WTC11 (cell line): Measurements from ENCODE around the gene ZNF689. TPM values are rescaled to one million over a fixed set of nuclear protein-coding genes. Genes with fewer than 3 reads are reported as not detected.

ENCODE experiments used
- CREM ChIP-seq: sonication (generic); formaldehyde crosslinking; IDR thresholded peaks from 2 replicates; pipeline ENCODE4 v1.8.1; 2022; ENCODE audit warnings: mild to moderate bottlenecking, missing genetic modification reagents, moderate library complexity
- ELF4 ChIP-seq: sonication (generic); formaldehyde crosslinking; IDR thresholded peaks from 2 replicates; pipeline ENCODE4 v1.8.1; 2022; ENCODE audit warnings: low read depth, mild to moderate bottlenecking, moderate library complexity, missing genetic modification reagents
- ESRRA ChIP-seq: sonication (generic); formaldehyde crosslinking; IDR thresholded peaks from 2 replicates; pipeline ENCODE4 v1.8.1; 2022; ENCODE audit warnings: mild to moderate bottlenecking, missing genetic modification reagents, borderline replicate concordance
- ETV6 ChIP-seq: sonication (generic); formaldehyde crosslinking; IDR thresholded peaks from 2 replicates; pipeline ENCODE4 v1.8.1; 2022; ENCODE audit warnings: mild to moderate bottlenecking, missing genetic modification reagents
- FOXK1 ChIP-seq: sonication (generic); formaldehyde crosslinking; IDR thresholded peaks from 2 replicates; pipeline ENCODE4 v1.8.0; 2022; ENCODE audit warnings: mild to moderate bottlenecking, moderate library complexity, missing genetic modification reagents
- FOXP1 ChIP-seq: sonication (generic); formaldehyde crosslinking; IDR thresholded peaks from 2 replicates; pipeline ENCODE4 v1.8.0; 2022; ENCODE audit warnings: missing genetic modification reagents, mild to moderate bottlenecking, moderate library complexity, borderline replicate concordance
- GTF2I ChIP-seq: fragments of 250-450 bp; sonication (Bioruptor Pico); conservative IDR thresholded peaks from 2 replicates; pipeline ENCODE4 v1.4.0; 2021; ENCODE audit warnings: mild to moderate bottlenecking
- JUN ChIP-seq: sonication (generic); formaldehyde crosslinking; IDR thresholded peaks from 2 replicates; pipeline ENCODE4 v1.8.0; 2023; ENCODE audit warnings: mild to moderate bottlenecking, missing genetic modification reagents
- MYBL2 ChIP-seq: sonication (generic); formaldehyde crosslinking; IDR thresholded peaks from 2 replicates; pipeline ENCODE4 v1.8.1; 2023; ENCODE audit warnings: mild to moderate bottlenecking, moderate library complexity, missing genetic modification reagents
- OVOL2 ChIP-seq: fragments of 250-450 bp; sonication (Bioruptor Pico); IDR thresholded peaks from 2 replicates; pipeline ENCODE4 v1.9.0; 2021; ENCODE audit warnings: mild to moderate bottlenecking, borderline replicate concordance
- SOX15 ChIP-seq: fragments of 250-450 bp; sonication (Bioruptor Pico); IDR thresholded peaks from 2 replicates; pipeline ENCODE4 v1.9.0; 2021; ENCODE audit warnings: mild to moderate bottlenecking
- SP1 ChIP-seq: sonication (generic); formaldehyde crosslinking; conservative IDR thresholded peaks from 2 replicates; pipeline ENCODE4 v1.8.1; 2022; ENCODE audit warnings: missing genetic modification reagents
- TP53 ChIP-seq: sonication (generic); formaldehyde crosslinking; IDR thresholded peaks from 2 replicates; pipeline ENCODE4 v1.8.1; 2023; ENCODE audit warnings: mild to moderate bottlenecking, missing genetic modification reagents
- ZNF232 ChIP-seq: sonication (generic); formaldehyde crosslinking; IDR thresholded peaks from 2 replicates; pipeline ENCODE4 v1.8.0; 2022; ENCODE audit warnings: mild to moderate bottlenecking, missing genetic modification reagents
- total RNA-seq: library from RNA; stranded (reverse); gene quantifications from 3 replicates; pipeline ENCODE4 v1.2.3, GENCODE V29; 2021
- TF ChIP-seq, protein P1 (sequence below): sonication (generic); formaldehyde crosslinking; IDR thresholded peaks from 2 replicates; pipeline ENCODE4 v1.8.1; 2023; ENCODE audit warnings: mild to moderate bottlenecking, missing genetic modification reagents
- TF ChIP-seq, protein P2 (sequence below): sonication (generic); formaldehyde crosslinking; IDR thresholded peaks from 2 replicates; pipeline ENCODE4 v1.8.1; 2022; ENCODE audit warnings: mild to moderate bottlenecking, missing genetic modification reagents, moderate library complexity, borderline replicate concordance
- TF ChIP-seq, protein P3 (sequence below): sonication (generic); formaldehyde crosslinking; IDR thresholded peaks from 2 replicates; pipeline ENCODE4 v1.8.0; 2023; ENCODE audit warnings: mild to moderate bottlenecking, missing genetic modification reagents
- TF ChIP-seq, protein P4 (sequence below): fragments of 250-450 bp; sonication (Bioruptor Pico); conservative IDR thresholded peaks from 2 replicates; pipeline ENCODE4 v1.9.0; 2021; ENCODE audit warnings: mild to moderate bottlenecking
- TF ChIP-seq, protein P5 (sequence below): sonication (generic); formaldehyde crosslinking; IDR thresholded peaks from 2 replicates; pipeline ENCODE4 v1.8.0; 2022; ENCODE audit warnings: mild to moderate bottlenecking, missing genetic modification reagents
- TF ChIP-seq, protein P6 (sequence below): sonication (generic); formaldehyde crosslinking; conservative IDR thresholded peaks from 2 replicates; pipeline ENCODE4 v1.8.1; 2022; ENCODE audit warnings: mild to moderate bottlenecking, missing genetic modification reagents
- TF ChIP-seq, protein P7 (sequence below): sonication (generic); formaldehyde crosslinking; IDR thresholded peaks from 2 replicates; pipeline ENCODE4 v1.8.0; 2022; ENCODE audit warnings: mild to moderate bottlenecking, missing genetic modification reagents
- TF ChIP-seq, protein P8 (sequence below): sonication (generic); formaldehyde crosslinking; IDR thresholded peaks from 2 replicates; pipeline ENCODE4 v1.8.0; 2023; ENCODE audit warnings: missing genetic modification reagents, mild to moderate bottlenecking, borderline replicate concordance

Gene ZNF689
- total RNA-seq, 1 experiment from 2014 or later: 13.2 TPM

DNA sequence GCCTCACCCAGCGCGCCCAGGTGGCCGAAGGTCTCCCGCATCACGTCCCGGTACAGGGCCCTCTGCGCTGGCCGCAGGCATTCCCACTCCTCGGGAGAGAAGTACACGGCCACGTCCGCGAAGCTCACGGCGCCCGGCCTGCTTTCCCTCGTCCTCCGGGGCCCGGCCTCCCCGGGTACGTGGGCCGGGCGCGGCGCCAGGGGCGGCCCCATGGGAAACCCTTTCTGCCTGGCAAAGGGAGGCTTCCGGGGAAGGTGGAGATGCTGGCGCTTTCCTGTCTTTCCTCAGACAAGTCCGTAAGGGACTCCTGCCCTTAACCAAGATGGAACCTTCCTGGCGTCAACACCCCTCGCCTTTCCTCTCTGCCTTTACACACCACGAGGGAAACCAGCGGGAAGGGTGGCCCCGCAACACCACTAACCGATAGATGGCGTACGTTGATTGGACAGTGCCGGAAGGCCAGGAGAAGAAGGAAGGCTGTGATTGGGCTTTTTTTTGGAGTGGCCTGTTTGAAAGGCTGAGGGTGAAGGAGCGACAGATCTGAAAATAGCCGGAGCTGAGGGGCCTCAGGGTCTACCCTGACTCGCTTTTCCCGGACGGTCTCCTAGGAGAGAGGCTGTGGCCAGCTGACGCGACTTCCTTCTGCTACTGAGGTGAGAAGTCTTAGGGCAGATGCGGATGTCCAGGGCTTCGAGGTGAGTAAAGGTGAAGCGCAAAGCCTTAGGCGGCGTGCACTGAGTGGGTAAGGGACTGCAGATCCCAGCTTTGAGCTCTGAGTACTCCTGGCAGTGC, 24.6 kb downstream of the ZNF689 start, which contains the start of gene ZNF785 (continued):
- TF ChIP-seq CREM (peak; percentile 88), ESRRA (CRISPR knock-in tag) (0 out of 2 replicates have a peak, but pooled peaks have one; percentile 28), TP53 (CRISPR knock-in tag) (peak; percentile 75; the same call in 1 of the 2 replicates), ZNF232 (CRISPR knock-in tag) (peak; percentile 96), JUN (CRISPR knock-in tag) (peak; percentile 82; the same call in 1 of the 2 replicates), MYBL2 (CRISPR knock-in tag) (peak; percentile 98), FOXK1 (CRISPR knock-in tag) (peak; percentile 98), FOXP1 (CRISPR knock-in tag) (peak; percentile 84; the same call in 1 of the 2 replicates), SOX15 (CRISPR knock-in tag) (no peak), SP1 (CRISPR knock-in tag) (peak; percentile 87), OVOL2 (no peak), ELF4 (CRISPR knock-in tag) (0 out of 2 replicates have a peak, but pooled peaks have one; percentile 54), GTF2I (no peak), ETV6 (CRISPR knock-in tag) (peak; percentile 94)
- TF ChIP-seq, protein P1, sequence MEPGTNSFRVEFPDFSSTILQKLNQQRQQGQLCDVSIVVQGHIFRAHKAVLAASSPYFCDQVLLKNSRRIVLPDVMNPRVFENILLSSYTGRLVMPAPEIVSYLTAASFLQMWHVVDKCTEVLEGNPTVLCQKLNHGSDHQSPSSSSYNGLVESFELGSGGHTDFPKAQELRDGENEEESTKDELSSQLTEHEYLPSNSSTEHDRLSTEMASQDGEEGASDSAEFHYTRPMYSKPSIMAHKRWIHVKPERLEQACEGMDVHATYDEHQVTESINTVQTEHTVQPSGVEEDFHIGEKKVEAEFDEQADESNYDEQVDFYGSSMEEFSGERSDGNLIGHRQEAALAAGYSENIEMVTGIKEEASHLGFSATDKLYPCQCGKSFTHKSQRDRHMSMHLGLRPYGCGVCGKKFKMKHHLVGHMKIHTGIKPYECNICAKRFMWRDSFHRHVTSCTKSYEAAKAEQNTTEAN: peak; percentile 89
- TF ChIP-seq, protein P2, sequence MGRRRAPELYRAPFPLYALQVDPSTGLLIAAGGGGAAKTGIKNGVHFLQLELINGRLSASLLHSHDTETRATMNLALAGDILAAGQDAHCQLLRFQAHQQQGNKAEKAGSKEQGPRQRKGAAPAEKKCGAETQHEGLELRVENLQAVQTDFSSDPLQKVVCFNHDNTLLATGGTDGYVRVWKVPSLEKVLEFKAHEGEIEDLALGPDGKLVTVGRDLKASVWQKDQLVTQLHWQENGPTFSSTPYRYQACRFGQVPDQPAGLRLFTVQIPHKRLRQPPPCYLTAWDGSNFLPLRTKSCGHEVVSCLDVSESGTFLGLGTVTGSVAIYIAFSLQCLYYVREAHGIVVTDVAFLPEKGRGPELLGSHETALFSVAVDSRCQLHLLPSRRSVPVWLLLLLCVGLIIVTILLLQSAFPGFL: no peak
- TF ChIP-seq, protein P3, sequence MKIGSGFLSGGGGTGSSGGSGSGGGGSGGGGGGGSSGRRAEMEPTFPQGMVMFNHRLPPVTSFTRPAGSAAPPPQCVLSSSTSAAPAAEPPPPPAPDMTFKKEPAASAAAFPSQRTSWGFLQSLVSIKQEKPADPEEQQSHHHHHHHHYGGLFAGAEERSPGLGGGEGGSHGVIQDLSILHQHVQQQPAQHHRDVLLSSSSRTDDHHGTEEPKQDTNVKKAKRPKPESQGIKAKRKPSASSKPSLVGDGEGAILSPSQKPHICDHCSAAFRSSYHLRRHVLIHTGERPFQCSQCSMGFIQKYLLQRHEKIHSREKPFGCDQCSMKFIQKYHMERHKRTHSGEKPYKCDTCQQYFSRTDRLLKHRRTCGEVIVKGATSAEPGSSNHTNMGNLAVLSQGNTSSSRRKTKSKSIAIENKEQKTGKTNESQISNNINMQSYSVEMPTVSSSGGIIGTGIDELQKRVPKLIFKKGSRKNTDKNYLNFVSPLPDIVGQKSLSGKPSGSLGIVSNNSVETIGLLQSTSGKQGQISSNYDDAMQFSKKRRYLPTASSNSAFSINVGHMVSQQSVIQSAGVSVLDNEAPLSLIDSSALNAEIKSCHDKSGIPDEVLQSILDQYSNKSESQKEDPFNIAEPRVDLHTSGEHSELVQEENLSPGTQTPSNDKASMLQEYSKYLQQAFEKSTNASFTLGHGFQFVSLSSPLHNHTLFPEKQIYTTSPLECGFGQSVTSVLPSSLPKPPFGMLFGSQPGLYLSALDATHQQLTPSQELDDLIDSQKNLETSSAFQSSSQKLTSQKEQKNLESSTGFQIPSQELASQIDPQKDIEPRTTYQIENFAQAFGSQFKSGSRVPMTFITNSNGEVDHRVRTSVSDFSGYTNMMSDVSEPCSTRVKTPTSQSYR (CRISPR knock-in tag): peak; percentile 84; the same call in 1 of the 2 replicates
- TF ChIP-seq, protein P4, sequence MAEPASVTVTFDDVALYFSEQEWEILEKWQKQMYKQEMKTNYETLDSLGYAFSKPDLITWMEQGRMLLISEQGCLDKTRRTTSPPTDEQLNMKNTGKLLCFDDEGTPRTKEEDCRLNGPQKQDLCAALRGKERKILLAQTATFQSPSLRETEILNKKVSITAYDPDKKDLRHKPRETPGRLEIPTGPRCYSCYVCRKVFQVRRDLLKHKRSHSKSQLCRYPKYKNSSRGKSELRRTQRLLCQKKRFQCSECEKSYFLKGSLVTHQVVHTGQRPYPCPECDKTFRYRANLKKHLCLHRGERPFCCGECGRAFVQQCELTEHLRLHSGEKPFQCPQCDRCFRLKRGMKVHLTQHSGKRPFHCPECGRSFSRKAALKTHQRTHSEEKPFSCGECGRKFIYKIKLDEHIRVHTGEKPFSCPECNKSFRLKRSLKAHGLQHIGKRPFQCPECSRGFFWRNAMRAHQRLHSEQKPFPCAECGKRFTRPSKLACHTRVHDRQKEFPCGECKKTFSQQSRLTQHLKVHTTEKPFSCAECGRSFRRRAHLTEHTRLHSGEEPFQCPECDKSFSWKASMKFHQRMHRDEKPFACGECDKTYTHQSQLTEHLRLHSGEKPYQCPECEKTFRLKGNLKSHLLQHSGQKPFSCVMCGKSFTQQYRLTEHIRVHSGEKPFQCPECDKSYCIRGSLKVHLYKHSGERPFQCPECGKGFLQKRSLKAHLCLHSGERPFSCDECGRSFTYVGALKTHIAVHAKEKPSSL (CRISPR knock-in tag): no peak
- TF ChIP-seq, protein P5, sequence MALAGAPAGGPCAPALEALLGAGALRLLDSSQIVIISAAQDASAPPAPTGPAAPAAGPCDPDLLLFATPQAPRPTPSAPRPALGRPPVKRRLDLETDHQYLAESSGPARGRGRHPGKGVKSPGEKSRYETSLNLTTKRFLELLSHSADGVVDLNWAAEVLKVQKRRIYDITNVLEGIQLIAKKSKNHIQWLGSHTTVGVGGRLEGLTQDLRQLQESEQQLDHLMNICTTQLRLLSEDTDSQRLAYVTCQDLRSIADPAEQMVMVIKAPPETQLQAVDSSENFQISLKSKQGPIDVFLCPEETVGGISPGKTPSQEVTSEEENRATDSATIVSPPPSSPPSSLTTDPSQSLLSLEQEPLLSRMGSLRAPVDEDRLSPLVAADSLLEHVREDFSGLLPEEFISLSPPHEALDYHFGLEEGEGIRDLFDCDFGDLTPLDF (CRISPR knock-in tag): peak; percentile 80; the same call in 1 of the 2 replicates
- TF ChIP-seq, protein P6, sequence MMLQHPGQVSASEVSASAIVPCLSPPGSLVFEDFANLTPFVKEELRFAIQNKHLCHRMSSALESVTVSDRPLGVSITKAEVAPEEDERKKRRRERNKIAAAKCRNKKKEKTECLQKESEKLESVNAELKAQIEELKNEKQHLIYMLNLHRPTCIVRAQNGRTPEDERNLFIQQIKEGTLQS: peak; percentile 69
- TF ChIP-seq, protein P7, sequence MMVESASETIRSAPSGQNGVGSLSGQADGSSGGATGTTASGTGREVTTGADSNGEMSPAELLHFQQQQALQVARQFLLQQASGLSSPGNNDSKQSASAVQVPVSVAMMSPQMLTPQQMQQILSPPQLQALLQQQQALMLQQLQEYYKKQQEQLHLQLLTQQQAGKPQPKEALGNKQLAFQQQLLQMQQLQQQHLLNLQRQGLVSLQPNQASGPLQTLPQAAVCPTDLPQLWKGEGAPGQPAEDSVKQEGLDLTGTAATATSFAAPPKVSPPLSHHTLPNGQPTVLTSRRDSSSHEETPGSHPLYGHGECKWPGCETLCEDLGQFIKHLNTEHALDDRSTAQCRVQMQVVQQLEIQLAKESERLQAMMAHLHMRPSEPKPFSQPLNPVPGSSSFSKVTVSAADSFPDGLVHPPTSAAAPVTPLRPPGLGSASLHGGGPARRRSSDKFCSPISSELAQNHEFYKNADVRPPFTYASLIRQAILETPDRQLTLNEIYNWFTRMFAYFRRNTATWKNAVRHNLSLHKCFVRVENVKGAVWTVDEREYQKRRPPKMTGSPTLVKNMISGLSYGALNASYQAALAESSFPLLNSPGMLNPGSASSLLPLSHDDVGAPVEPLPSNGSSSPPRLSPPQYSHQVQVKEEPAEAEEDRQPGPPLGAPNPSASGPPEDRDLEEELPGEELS: peak; percentile 48; the same call in 1 of the 2 replicates
- TF ChIP-seq, protein P8, sequence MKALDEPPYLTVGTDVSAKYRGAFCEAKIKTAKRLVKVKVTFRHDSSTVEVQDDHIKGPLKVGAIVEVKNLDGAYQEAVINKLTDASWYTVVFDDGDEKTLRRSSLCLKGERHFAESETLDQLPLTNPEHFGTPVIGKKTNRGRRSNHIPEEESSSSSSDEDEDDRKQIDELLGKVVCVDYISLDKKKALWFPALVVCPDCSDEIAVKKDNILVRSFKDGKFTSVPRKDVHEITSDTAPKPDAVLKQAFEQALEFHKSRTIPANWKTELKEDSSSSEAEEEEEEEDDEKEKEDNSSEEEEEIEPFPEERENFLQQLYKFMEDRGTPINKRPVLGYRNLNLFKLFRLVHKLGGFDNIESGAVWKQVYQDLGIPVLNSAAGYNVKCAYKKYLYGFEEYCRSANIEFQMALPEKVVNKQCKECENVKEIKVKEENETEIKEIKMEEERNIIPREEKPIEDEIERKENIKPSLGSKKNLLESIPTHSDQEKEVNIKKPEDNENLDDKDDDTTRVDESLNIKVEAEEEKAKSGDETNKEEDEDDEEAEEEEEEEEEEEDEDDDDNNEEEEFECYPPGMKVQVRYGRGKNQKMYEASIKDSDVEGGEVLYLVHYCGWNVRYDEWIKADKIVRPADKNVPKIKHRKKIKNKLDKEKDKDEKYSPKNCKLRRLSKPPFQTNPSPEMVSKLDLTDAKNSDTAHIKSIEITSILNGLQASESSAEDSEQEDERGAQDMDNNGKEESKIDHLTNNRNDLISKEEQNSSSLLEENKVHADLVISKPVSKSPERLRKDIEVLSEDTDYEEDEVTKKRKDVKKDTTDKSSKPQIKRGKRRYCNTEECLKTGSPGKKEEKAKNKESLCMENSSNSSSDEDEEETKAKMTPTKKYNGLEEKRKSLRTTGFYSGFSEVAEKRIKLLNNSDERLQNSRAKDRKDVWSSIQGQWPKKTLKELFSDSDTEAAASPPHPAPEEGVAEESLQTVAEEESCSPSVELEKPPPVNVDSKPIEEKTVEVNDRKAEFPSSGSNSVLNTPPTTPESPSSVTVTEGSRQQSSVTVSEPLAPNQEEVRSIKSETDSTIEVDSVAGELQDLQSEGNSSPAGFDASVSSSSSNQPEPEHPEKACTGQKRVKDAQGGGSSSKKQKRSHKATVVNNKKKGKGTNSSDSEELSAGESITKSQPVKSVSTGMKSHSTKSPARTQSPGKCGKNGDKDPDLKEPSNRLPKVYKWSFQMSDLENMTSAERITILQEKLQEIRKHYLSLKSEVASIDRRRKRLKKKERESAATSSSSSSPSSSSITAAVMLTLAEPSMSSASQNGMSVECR (CRISPR knock-in tag): peak; percentile 87
